HCT116 (cell line): Measurements from ENCODE around the gene SUGCT. TPM values are rescaled to one million over a fixed set of nuclear protein-coding genes. Genes with fewer than 3 reads are reported as not detected.

Experiments used
- ATAC-seq: fragments of 200-7000 bp; cut with Tn5 transposase; 2 replicates; pipeline ENCODE4 v1.9.1; 2020; ENCODE audit warnings: mild to moderate bottlenecking, moderate library complexity
- BruUV-seq: library from RNA; stranded (reverse); fragments of 400-500 nt; replicated peaks from 2 replicates; lab custom pipeline; 2021; lab: Mats Ljungman, UMichigan
- CTCF ChIA-PET: fragments of 300-600 bp; sonication (Branson Sonifier 250); formaldehyde crosslinking; loops from one replicate; lab custom pipeline; 2021; ENCODE audit warnings: antibody characterized with exemption; lab: Charles Lee
- POLR2A ChIA-PET: fragments of 300-600, 350-600 bp; sonication (Branson Sonifier 250); formaldehyde crosslinking; loops from one replicate; lab custom pipeline; 2021; ENCODE audit warnings: antibody characterized with exemption; lab: Charles Lee
- RAD21 ChIA-PET, 2 experiments: fragments of 300-600 bp; sonication (Branson Sonifier 250); formaldehyde crosslinking; loops; one replicate each; lab custom pipeline; 2023; ENCODE audit warnings: low total read pairs in 2 of 2; ENCODE audit not compliant: uncharacterized antibody in 2 of 2, unreplicated experiment in 2 of 2, low non-redundant PET in 1 of 2; lab: Charles Lee
- DNase-seq: peaks from one replicate; pipeline ENCODE4 v3.0.0-alpha.2; 2010; ENCODE audit warnings: low read depth, low spot score
- H2AFZ ChIP-seq: fragments of 200-600 bp; shearing (Covaris generic), sonication (generic); 2 replicates; pipeline ENCODE4 v1.6.1; 2017; ENCODE audit warnings: low read depth, mixed run types, mixed read lengths, antibody characterized with exemption, low read length; ENCODE audit not compliant: poor library complexity, severe bottlenecking
- H3K27ac ChIP-seq: 2 replicates; pipeline ENCODE4 v1.5.1; 2012; ENCODE audit warnings: low read depth, low read length
- H3K27me3 ChIP-seq: fragments of 200-600 bp; sonication (generic); 2 replicates; pipeline ENCODE4 v1.6.1; 2016; ENCODE audit warnings: mixed run types, low read length, mixed read lengths; ENCODE audit not compliant: insufficient read depth
- H3K36me3 ChIP-seq, 2 experiments: fragments of 200-500 bp in 1 of 2; fragments of 200-600 bp in 1 of 2; sonication (Bioruptor generic) in 1 of 2; sonication (generic) in 1 of 2; 2 replicates each; pipeline versions ENCODE4 v1.5.1 to v1.6.1; 2014 to 2016; ENCODE audit warnings: low read length in 2 of 2, inconsistent platforms in 1 of 2, mixed read lengths in 1 of 2, mixed run types in 1 of 2; ENCODE audit not compliant: insufficient read depth in 2 of 2, control insufficient read depth in 1 of 2
- H3K4me1 ChIP-seq, 2 experiments: fragments of 200-600 bp in 1 of 2; sonication (generic) in 1 of 2; 2 replicates each; pipeline versions ENCODE4 v1.5.1 to v1.6.1; 2012 to 2017; ENCODE audit warnings: low read length in 2 of 2, inconsistent platforms in 1 of 2, mild to moderate bottlenecking in 1 of 2, mixed read lengths in 1 of 2, mixed run types in 1 of 2, moderate library complexity in 1 of 2; ENCODE audit not compliant: insufficient read depth in 2 of 2, control insufficient read depth in 1 of 2
- H3K4me2 ChIP-seq: fragments of 200-600 bp; sonication (generic); 2 replicates; pipeline ENCODE4 v1.6.1; 2017; ENCODE audit warnings: mixed run types, low read length, mixed read lengths
- H3K4me3 ChIP-seq, 2 experiments: fragments of 200-600 bp in 1 of 2; sonication (generic) in 1 of 2; replicated peaks in 1 of 2; 2 replicates each; pipeline ENCODE4 v1.5.1; 2011 to 2016; ENCODE audit warnings: low read length in 2 of 2, control low read depth in 1 of 2, low read depth in 1 of 2, mild to moderate bottlenecking in 1 of 2, mixed read lengths in 1 of 2, mixed run types in 1 of 2
- H3K79me2 ChIP-seq: fragments of 200-600 bp; sonication (generic); 2 replicates; pipeline ENCODE4 v1.6.1; 2017; ENCODE audit warnings: mild to moderate bottlenecking, mixed run types, low read length, moderate library complexity, mixed read lengths; ENCODE audit not compliant: insufficient read depth
- H3K9ac ChIP-seq: fragments of 200-600 bp; sonication (generic); 2 replicates; pipeline ENCODE4 v1.6.1; 2016; ENCODE audit warnings: low read length, mixed read lengths
- H3K9me2 ChIP-seq: fragments of 200-600 bp; sonication (generic), shearing (Covaris generic); 2 replicates; pipeline ENCODE4 v1.6.1; 2017; ENCODE audit warnings: mixed run types, mild to moderate bottlenecking, moderate library complexity; ENCODE audit not compliant: insufficient read depth
- H3K9me3 ChIP-seq, 2 experiments: fragments of 200-500 bp in 1 of 2; fragments of 200-600 bp in 1 of 2; sonication (Bioruptor generic) in 1 of 2; sonication (generic) in 1 of 2; 2 replicates each; pipeline ENCODE4 v1.6.1; 2014 to 2017; ENCODE audit warnings: low read length in 2 of 2, mixed read lengths in 2 of 2, inconsistent platforms in 1 of 2, low read depth in 1 of 2, mild to moderate bottlenecking in 1 of 2, mixed run types in 1 of 2, moderate library complexity in 1 of 2; ENCODE audit not compliant: control insufficient read depth in 1 of 2, insufficient read depth in 1 of 2
- H4K20me1 ChIP-seq: fragments of 200-600 bp; sonication (generic), shearing (Covaris generic); 2 replicates; pipeline ENCODE4 v1.6.1; 2017; ENCODE audit warnings: mixed run types, mild to moderate bottlenecking, moderate library complexity; ENCODE audit not compliant: insufficient read depth
- CBX3 ChIP-seq: IDR thresholded peaks from 2 replicates; pipeline ENCODE4 v1.6.1; 2012; ENCODE audit warnings: low read depth
- CEBPB ChIP-seq: IDR thresholded peaks from 2 replicates; pipeline ENCODE4 v1.6.1; 2012; ENCODE audit warnings: low read depth
- EGR1 ChIP-seq: IDR thresholded peaks from 2 replicates; pipeline ENCODE4 v1.6.1; 2012; ENCODE audit warnings: low read depth
- ELF1 ChIP-seq: IDR thresholded peaks from 2 replicates; pipeline ENCODE4 v1.6.1; 2012; ENCODE audit warnings: low read depth, borderline replicate concordance
- EZH2 ChIP-seq: fragments of 200-600 bp; sonication (generic); IDR thresholded peaks from 2 replicates; pipeline ENCODE4 v1.6.1; 2017; ENCODE audit warnings: antibody characterized with exemption, mixed run types
- EZH2phosphoT487 ChIP-seq: fragments of 200-600 bp; IDR thresholded peaks from 2 replicates; pipeline ENCODE4 v1.6.1; 2018; ENCODE audit warnings: antibody characterized with exemption, borderline replicate concordance
- FOSL1 ChIP-seq: IDR thresholded peaks from 2 replicates; pipeline ENCODE4 v1.6.1; 2012; ENCODE audit warnings: low read depth
- JUND ChIP-seq: IDR thresholded peaks from 2 replicates; pipeline ENCODE4 v1.6.1; 2012
- POLR2AphosphoS5 ChIP-seq: IDR thresholded peaks from 2 replicates; pipeline ENCODE4 v1.6.1; 2011; ENCODE audit warnings: mild to moderate bottlenecking, low read depth, low read length, moderate library complexity
- RAD21 ChIP-seq: IDR thresholded peaks from 2 replicates; pipeline ENCODE4 v1.6.1; 2012; ENCODE audit warnings: low read depth, mild to moderate bottlenecking
- SIN3A ChIP-seq: IDR thresholded peaks from 2 replicates; pipeline ENCODE4 v1.6.1; 2012; ENCODE audit warnings: low read depth
- SP1 ChIP-seq: IDR thresholded peaks from 2 replicates; pipeline ENCODE4 v1.6.1; 2012; ENCODE audit warnings: low read depth
- SRF ChIP-seq: IDR thresholded peaks from 2 replicates; pipeline ENCODE4 v1.6.1; 2012; ENCODE audit warnings: low read depth
- TCF7L2 ChIP-seq: IDR thresholded peaks from 2 replicates; pipeline ENCODE4 v1.7.0; 2011; ENCODE audit warnings: borderline replicate concordance, inconsistent platforms; ENCODE audit not compliant: insufficient read depth, insufficient read length; ENCODE audit errors: extremely low read depth
- YY1 ChIP-seq: IDR thresholded peaks from 2 replicates; pipeline ENCODE4 v1.6.1; 2011; ENCODE audit warnings: low read length, low read depth, moderate library complexity, mild to moderate bottlenecking; ENCODE audit not compliant: insufficient replicate concordance; ENCODE audit errors: extremely low read depth
- ZFX ChIP-seq: fragments of 450-650 bp; IDR thresholded peaks from 2 replicates; pipeline ENCODE4 v1.6.1; 2017
- ZNF274 ChIP-seq: fragments of 200-500 bp; sonication (Bioruptor generic); IDR thresholded peaks from 2 replicates; pipeline ENCODE4 v1.6.1; 2014; ENCODE audit warnings: mild to moderate bottlenecking, low read depth, low read length, inconsistent platforms
- intact Hi-C: fragments of 100-400 bp; cut with micrococcal nuclease; formaldehyde crosslinking; loops from 2 replicates; pipeline ENCODE4 v1.10.0; 2022
- total RNA-seq: library from RNA; stranded (reverse); gene quantifications from one replicate; pipeline ENCODE4 v1.2.1, GENCODE V29; 2021; ENCODE audit not compliant: unreplicated experiment
- TF ChIP-seq, protein P1 (sequence below): IDR thresholded peaks from 2 replicates; pipeline ENCODE4 v1.6.1; 2012; ENCODE audit warnings: low read depth
- TF ChIP-seq, protein P2 (sequence below): IDR thresholded peaks from 2 replicates; pipeline ENCODE4 v1.6.1; 2012
- TF ChIP-seq, protein P3 (sequence below), 3 experiments: fragments of 200-600 bp in 1 of 3; sonication (generic) in 1 of 3; IDR thresholded peaks in 2 of 3; conservative IDR thresholded peaks in 1 of 3; 2 replicates each; pipeline ENCODE4 v1.5.1; 2012 to 2017; ENCODE audit warnings: low read depth in 2 of 3, low read length in 2 of 3, antibody characterized with exemption in 1 of 3, borderline replicate concordance in 1 of 3, control low read depth in 1 of 3, mild to moderate bottlenecking in 1 of 3, mixed read lengths in 1 of 3, mixed run types in 1 of 3, moderate library complexity in 1 of 3; ENCODE audit not compliant: insufficient read depth in 1 of 3

The SUGCT gene
- total RNA-seq, 1 experiment from 2014 or later: 4.4 TPM

DNA sequence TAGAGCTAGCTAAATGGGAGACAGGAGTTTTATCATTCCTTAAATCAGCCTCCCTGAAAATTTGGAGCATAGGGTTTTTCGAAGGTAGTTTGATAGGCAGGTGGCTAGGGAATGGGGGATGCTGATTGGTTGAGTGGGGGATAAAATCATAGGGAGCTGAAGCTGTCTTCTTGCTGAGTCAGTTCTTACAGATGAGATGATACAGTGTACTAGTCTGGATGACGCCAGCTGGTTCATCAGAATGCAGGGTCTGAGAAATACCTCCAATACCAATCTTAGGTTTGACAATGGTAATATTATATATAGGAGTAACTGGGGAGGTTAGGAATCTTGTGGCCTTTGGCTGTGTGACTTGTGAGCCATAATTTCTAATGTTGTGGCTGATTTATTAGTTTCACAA, 271.2 kb downstream of the SUGCT start:
- TF ChIP-seq, protein P1, sequence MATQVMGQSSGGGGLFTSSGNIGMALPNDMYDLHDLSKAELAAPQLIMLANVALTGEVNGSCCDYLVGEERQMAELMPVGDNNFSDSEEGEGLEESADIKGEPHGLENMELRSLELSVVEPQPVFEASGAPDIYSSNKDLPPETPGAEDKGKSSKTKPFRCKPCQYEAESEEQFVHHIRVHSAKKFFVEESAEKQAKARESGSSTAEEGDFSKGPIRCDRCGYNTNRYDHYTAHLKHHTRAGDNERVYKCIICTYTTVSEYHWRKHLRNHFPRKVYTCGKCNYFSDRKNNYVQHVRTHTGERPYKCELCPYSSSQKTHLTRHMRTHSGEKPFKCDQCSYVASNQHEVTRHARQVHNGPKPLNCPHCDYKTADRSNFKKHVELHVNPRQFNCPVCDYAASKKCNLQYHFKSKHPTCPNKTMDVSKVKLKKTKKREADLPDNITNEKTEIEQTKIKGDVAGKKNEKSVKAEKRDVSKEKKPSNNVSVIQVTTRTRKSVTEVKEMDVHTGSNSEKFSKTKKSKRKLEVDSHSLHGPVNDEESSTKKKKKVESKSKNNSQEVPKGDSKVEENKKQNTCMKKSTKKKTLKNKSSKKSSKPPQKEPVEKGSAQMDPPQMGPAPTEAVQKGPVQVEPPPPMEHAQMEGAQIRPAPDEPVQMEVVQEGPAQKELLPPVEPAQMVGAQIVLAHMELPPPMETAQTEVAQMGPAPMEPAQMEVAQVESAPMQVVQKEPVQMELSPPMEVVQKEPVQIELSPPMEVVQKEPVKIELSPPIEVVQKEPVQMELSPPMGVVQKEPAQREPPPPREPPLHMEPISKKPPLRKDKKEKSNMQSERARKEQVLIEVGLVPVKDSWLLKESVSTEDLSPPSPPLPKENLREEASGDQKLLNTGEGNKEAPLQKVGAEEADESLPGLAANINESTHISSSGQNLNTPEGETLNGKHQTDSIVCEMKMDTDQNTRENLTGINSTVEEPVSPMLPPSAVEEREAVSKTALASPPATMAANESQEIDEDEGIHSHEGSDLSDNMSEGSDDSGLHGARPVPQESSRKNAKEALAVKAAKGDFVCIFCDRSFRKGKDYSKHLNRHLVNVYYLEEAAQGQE: no peak
- TF ChIP-seq, protein P2, sequence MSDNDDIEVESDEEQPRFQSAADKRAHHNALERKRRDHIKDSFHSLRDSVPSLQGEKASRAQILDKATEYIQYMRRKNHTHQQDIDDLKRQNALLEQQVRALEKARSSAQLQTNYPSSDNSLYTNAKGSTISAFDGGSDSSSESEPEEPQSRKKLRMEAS: no peak
- TF ChIP-seq EZH2phosphoT487: no peak
- TF ChIP-seq ZFX: no peak
- TF ChIP-seq SRF: no peak
- TF ChIP-seq, protein P3, sequence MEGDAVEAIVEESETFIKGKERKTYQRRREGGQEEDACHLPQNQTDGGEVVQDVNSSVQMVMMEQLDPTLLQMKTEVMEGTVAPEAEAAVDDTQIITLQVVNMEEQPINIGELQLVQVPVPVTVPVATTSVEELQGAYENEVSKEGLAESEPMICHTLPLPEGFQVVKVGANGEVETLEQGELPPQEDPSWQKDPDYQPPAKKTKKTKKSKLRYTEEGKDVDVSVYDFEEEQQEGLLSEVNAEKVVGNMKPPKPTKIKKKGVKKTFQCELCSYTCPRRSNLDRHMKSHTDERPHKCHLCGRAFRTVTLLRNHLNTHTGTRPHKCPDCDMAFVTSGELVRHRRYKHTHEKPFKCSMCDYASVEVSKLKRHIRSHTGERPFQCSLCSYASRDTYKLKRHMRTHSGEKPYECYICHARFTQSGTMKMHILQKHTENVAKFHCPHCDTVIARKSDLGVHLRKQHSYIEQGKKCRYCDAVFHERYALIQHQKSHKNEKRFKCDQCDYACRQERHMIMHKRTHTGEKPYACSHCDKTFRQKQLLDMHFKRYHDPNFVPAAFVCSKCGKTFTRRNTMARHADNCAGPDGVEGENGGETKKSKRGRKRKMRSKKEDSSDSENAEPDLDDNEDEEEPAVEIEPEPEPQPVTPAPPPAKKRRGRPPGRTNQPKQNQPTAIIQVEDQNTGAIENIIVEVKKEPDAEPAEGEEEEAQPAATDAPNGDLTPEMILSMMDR (IDR thresholded peaks at IDR 0.05 in 2 of 3, conservative IDR thresholded peaks at IDR 0.05 in 1 of 3; ENCODE audit: borderline replicate concordance in 1 of 3, insufficient read depth in 1 of 3, low read depth in 2 of 3, low read length in 2 of 3): no peak
- no peak for TF ChIP-seq SP1
- TF ChIP-seq EZH2: no peak
- TF ChIP-seq EGR1: no peak
- no peak for TF ChIP-seq RAD21
- no peak for TF ChIP-seq CBX3
- TF ChIP-seq ZNF274: no peak
- TF ChIP-seq POLR2AphosphoS5: no peak
- TF ChIP-seq FOSL1: no peak
- TF ChIP-seq CEBPB: no peak
- no peak for TF ChIP-seq YY1
- TF ChIP-seq TCF7L2: no peak
- TF ChIP-seq SIN3A: no peak
- no peak for TF ChIP-seq ELF1
- no peak for TF ChIP-seq JUND
- ChIA-PET CTCF (no interaction called here), POLR2A (no interaction called here), RAD21 (no interaction called here)
- Histone ChIP-seq H3K4me1 (no peaks in the 10 kb centered on the region), H3K27ac (no peak overlapping the region), H3K79me2 (no peaks in the 10 kb centered on the region), H2AFZ (no peak overlapping the region), H3K4me2 (no peak overlapping the region), H3K4me3 (no peak overlapping the region), H3K36me3 (no peaks in the 10 kb centered on the region), H4K20me1 (no peaks in the 10 kb centered on the region), H3K9me3 (no peaks in the 10 kb centered on the region), H3K9ac (no peak overlapping the region), H3K27me3 (no peaks in the 10 kb centered on the region), H3K9me2 (no peaks in the 10 kb centered on the region)
- no peak for DNase-seq
- intact Hi-C loops: no loop called here
- no peak for ATAC-seq
- BruUV-seq: no TSS peak
